Fibroblast of skin of left quadriceps (primary cell): ENCODE data around the gene MRPL54.

Experiments
- DNase-seq, 2 experiments: peaks; one replicate each; pipeline ENCODE4 v3.0.0-alpha.2; 2013; ENCODE audit warnings: low read depth in 2 of 2

The MRPL54 gene

DNA sequence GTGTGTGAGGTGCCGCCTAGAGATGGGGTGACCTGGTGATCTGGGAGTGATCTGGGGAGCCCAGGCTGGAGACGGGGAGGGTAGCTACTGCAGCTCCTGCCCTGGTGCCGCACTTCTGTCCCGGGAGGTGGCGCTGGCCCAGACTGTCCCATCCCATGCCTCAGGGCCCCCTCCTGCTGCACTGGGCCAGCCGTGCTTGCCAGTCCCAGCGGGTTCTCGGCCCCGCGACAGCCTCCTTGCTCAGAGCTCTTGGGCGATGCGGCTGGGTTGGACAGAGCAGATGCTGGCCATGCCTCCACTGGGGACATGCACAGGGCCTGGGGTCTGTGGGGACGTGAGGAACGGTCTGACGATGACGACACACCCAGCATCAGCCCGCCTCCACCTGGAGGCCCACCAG lies 7.0 kb downstream of the MRPL54 start:
- DNase-seq, result no peak

- no peak for DNase-seq
Measured at GRCh38 chr19:3770136-3770999, 7.9 kb downstream of the MRPL54 start.

GRCh38 chr19:3771000-3771905 lies 8.8 kb downstream of the MRPL54 start:
- DNase-seq, result no peak

DNA sequence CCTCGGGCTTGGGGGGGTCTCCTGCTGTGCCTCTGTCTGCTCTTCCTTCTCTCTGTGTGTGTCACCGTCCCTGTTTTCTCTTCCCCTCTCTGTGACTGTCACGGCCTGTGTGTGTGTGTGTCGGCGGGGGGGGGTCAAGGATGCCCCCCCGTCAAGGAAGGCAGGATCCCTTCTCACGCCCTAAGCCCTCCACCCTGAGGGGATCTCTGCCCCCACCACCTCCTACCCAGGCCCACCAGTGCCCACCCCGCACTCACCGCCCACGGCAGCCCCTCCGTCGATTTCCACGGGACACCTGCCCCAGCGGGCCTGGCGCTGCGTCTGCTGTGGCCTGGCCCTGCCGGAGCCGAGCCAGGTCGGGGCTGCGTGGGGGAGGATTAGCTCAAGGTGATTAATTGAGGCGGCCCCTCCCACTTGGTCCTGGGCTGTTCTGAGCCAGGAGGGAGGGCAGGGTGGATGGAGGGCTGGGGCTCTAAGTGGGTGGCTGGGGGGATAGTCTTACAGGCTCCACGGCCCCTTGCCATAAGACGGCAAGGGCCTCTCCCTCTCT lies 9.5 kb downstream of the MRPL54 start, which contains the start of gene RAX2:
Gene RAX2 (minus strand): TSS at position 323 of the 550 bp plus-strand sequence. CDS start 486 bp downstream, outside the sequence.
- no peak for DNase-seq

DNA sequence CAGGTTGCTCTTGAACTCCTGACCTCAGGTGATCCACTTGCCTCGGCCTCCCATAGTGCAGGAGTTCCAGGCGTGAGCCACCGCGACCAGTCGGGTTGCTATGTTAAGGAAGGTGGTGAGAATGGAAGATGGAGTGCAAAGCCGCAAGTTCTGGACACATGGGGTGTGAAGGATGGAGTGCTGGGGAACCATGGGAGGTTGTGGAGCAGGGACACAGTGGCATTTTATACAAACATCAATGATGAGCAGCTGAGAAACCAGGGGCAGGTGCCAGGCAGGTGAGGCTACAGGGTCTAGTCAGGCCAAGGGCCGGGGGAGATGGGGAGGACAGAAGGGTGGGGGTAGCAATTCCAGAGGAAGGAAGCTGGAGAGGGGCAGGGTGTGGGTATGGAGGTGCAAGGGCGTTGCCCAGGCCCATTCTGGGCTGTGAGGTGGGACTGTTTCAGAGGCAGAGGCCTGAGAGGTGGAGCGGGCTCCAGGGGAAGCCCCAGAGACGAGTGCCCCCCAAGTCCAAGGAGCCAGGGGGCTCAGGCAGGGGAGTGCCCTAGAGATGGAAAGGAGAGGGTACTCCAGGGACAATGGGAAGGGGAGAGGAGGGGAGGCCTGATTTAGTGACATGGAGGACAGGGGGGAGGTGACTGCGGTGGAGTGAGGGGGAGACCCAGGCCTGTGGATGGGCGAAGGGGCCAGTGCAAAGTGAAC lies 11.5 kb downstream of the MRPL54 start:
- DNase-seq, result no peak

- DNase-seq, result no peak
Measured at GRCh38 chr19:3774621-3775373, 12.3 kb downstream of the MRPL54 start.

DNA sequence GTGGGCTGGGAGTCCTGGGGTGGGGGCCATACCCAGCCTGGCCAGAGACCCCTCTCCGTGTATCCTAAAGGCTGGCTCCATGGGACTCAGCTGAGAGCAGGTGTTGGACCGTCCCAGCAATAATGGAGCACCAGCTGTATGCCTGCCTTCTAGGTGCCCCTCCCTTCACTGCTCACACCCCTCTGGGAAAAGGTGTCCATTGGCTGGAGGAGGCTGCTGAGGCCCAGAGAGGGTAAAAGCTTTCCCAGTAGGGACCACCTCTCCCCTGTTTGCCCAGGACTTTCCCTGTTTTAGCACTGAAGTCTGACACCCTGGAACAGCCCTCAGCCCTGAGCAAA lies 12.9 kb downstream of the MRPL54 start:
- no peak for DNase-seq

DNA sequence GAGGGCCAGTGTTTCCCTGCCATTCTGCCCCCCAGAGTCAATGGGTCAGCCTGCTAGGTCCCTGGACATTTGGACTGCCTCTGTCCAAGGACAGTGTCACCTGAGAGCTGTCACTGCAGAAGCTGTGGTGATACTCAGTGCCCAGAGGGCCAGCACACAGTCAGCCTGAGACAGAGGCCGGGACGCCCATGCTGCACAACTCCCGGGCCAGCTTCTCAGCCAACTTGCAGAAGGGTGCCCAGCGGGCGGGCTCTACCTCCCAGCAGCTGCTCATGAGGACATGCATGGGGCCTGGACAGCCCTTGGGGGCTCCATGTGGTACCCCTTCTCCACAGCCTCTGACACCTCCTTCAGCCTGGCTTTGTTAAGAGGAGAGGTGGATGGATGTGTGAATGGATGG lies 13.3 kb downstream of the MRPL54 start:
- DNase-seq, result no peak

GRCh38 chr19:3776479-3777040 lies 14.1 kb downstream of the MRPL54 start:
- DNase-seq, result no peak

GRCh38 chr19:3778104-3778867 lies 15.8 kb downstream of the MRPL54 start:
- no peak for DNase-seq

GRCh38 chr19:3778899-3779723 lies 16.6 kb downstream of the MRPL54 start:
- DNase-seq, result no peak

DNA sequence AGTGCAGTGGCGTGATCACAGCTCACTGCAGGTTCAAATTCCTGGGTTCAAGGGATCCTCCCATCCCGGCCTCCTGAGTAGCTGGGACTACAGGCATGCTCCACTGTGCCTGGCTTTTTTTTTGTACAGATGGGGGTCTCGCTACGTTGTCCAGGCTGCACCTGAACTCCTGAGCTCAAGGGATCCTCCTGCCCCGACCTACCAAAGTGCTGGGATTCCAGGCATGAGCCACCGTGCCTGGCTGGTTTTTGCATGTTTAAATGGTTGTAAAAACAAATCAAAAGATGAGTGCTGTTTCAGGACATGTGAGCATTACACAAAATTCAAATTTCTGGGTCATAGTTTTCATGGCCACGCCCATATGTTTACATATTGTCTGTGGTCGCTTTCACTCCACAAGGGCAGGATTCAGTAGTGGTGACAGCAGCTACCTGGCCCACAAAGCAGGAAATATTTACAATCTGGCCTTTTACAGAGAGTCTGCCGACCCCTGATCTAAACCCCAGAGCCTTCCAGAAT lies 18.4 kb downstream of the MRPL54 start:
- DNase-seq, result no peak

GRCh38 chr19:3781603-3782002 lies 19.1 kb downstream of the MRPL54 start:
- DNase-seq, result no peak

DNA sequence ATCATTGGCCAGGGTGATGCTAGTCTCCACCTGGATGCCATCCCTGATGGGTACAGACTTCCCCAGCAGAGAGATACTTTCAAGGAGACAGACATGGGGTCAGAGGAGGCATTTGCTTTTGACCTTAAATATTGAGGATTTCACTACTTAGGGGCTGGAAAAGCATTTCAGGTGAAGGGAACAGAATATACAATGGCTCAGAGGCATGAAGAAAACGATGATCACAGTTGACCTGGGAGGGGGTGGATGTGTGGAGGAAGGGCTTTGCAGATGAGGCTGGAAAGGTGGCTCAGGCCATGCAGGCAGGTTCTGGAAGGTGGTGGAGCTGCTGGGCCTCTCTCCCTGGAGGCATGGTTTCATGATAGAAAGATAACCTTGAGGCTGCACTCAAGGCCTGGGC lies 19.8 kb downstream of the MRPL54 start:
- no peak for DNase-seq

DNA sequence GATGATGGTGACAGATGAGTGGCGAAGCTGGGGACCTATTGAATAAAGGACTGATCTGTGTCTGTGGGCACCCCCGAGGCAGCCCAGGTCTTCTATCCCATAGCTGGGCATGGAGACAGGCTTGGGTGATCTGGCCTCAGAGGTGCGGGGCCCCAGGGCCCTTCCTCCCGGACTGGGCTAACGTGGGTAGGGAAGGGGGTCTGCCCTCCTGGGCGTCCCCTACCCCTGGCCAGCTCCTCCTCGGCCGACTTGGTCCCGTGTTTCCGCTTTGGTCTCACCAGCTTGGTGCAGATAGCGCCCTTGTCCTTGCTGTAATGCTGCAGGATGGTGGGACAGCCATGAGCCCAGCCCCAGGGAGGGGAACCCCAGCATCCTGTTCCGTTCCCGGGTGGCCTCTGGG lies 20.4 kb downstream of the MRPL54 start:
- DNase-seq, result no peak

- DNase-seq, result no peak
Measured at GRCh38 chr19:3783660-3784584, 21.4 kb downstream of the MRPL54 start.

- DNase-seq, result no peak
Measured at GRCh38 chr19:3784607-3785450, 22.3 kb downstream of the MRPL54 start.
